HG03064 (cell line): Measurements from ENCODE around the gene PDLIM4.

Experiments
- ATAC-seq: cut with Tn5 transposase; IDR thresholded peaks from one replicate; pipeline ENCODE4 v1.9.1; 2021; ENCODE audit warnings: low read depth; ENCODE audit not compliant: unreplicated experiment

PDLIM4 gene

DNA sequence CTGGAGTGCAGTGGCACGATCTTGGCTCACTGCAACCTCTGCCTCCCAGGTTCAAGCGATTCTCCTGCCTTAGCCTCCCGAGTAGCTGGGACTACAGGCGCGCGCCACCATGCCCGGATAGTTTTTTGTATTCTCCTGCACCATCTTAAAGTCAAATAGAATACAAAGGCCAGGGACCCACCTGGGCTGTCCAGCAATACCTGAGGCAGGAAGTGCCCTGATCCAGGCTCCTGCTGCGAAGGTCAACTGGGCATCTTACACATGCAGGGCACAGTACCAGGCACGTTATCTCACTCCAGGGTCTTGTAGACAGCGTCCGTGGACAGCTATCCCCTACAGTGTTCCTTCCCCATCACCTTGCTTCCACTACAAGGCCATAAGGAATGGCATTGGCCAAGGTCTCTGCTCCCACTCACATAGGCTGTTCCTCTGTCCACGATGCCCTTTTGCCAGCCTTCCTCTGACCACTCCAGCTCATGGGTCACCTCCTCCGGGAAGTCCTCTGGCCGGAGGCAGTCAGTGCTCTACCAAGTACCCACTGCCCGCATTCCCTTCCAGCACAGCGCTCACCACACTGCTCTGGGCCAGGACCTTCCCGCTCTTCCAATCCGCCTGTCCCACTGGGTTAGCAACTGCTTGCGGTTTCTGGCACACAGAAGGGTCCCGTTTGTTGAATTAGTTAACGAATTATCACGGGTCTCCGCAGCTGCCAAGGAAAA, 30.8 kb upstream of the PDLIM4 start:
- no peak for ATAC-seq

DNA sequence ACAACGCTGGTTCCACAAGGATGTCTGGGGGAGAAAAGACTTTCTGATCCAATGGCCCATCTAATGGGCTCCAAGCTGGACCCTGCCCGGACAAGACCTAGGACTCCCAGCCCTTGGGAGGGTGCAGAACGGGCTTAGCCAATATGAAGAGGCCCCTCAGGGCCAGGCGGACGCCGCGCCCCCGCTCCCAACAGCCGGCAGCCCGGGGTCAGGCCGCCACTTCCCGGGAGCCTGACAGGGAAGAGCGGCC, 30.3 kb upstream of the PDLIM4 start:
- no peak for ATAC-seq

DNA sequence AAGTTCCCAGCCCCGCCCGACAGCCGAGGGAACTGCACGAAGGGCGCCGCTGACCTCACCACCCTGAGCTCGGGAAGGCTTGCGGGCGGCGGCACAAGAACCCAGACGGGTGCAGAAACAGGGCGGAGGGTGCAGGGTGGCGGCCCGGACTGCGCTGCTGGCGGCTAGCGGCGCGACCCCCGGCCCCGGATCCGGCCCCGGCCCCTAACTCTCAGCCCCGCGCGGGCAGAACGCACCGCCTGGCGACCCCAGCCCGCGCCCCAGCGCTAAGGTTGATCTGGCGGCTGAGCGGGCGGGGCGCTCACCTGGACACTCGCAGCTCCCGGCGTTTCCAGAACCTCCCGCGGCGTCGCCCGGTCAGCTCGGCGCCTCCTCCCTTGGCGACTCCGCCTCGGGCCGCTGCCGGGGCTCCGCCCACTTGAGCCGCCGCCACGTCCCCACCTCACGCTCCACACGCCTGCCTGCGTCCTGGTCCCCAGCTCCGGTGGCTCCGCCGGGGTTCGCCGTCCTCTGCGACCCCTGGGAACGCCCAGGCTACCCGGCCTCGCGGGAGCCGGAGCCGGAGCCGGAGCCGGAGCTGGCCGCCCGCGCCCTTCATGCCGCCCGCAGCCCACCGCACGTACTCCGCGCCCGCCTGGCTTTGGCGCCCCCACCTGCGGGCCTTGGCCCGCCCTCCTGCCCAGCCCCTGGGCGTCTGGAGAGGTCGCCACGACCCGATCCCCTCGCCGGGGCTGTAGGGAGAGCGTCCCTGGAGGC, 29.8 kb upstream of the PDLIM4 start, which contains the start of gene P4HA2:
P4HA2 (minus strand) TSS at position 369 of the 756 bp plus-strand sequence. CDS start 9,227 bp downstream, outside the sequence.
- peak; percentile 77 for ATAC-seq

DNA sequence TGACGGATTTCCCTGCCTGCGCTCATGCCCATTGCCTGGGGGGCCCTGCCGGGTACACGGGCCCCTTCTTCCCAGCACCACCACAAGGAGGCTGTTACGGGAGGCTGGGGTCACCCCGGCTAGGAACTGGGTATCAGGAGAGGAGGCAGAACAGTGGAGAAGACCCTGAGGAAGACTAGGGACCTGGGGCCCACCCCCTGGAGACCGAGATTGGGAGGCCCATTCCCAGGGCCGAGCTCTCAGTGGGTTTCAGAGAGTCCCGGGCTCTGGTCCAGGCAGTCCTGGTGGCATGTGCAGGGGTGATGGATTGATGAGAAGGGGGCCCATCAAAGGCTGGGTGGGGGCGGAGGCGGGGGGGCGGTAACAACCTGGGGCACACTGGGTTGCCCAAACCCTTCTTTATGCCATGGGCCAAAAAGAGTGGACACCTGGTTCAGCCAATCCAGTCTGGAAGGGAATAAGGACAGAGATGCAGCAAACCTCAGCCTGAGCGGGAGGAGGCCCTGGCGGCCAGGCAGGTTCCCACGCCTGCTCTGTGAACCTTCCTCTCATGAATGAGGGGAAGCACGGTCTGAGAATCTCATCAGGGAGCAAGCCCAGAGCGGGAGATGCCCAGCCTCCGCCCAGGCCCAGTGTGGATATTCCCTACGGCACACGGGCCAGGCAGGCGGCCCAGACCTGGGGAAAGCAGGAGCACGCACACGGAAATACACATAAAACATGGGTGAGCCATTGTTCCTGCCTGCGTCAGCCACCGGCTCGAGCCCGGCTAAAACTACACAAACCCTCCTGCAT, 29.1 kb upstream of the PDLIM4 start:
- no peak for ATAC-seq

DNA sequence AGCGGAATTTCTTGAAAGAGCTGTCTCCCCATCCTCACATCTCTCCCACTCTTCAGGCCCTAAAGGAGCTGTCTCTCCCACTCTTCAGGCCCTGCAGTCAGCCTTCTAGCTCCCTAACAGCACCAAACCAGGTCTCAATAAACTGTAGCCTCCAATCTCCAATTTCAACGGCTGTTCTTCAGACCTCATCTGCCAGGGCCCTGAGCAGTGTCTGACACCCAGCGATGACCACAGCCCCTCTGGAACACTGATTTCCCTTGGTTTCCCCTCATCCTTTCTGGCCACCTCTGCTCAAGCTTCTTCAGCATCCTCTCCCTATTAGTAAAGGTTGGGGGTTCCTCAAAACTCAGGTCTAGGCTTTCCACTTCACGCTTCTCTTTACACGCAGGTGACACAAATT, 28.3 kb upstream of the PDLIM4 start:
- no peak for ATAC-seq

DNA sequence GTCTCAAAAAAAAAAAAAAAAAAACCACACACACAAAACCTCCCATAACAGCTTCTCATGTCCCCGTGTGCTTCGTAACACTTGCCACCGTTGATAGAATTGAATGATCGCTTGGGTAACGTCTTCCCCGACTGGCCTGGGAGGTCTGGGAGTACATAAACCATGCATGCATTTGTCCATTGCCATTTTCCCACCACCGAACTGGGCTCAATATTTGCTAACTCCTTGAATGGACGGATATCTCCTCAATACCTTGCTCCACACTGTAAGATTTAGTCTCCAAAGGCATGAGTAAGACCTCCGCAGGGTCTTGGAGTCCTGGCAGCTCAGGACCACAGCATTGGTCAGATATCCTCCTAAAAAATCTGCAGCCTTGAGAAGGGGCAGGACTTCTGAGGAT, 26.6 kb upstream of the PDLIM4 start:
- ATAC-seq: no peak

DNA sequence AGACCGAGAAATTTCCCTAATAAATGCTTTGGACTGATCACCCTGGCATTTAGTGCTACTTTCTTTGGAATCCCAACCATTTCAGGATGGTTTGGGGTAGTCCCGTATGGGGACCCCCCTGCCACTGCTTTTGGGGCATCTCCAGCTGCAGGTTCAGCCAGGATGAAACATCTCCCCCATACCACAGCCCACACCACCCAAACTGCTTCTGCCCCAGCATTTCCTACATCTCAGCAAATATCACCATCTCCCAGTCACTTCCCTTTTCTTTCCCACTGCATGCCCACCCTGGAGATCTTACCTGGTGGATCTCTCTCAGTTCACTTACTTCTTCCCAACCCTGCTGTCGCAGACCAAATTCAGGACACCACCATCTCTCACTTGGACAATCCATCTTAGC, 25.0 kb upstream of the PDLIM4 start:
- no peak for ATAC-seq

DNA sequence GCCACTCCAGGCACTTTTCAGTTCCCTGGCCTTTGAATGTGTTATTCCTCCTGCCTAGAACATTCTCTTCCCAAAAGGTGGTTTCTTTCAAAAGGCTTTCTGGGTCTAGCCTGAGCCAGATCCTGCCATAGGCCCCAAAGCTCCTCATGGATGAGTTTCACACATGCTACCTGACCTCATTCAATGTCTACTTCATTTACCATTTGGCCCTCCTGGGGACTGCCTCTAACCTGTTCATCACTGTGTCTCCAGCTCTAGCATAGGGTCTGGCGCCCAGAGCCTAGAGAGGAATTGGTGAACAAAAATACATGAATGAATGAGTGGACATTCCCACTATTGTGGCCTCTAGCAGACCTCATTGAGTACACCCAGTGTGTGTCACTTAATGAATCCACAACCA, 24.4 kb upstream of the PDLIM4 start:
- ATAC-seq: no peak

DNA sequence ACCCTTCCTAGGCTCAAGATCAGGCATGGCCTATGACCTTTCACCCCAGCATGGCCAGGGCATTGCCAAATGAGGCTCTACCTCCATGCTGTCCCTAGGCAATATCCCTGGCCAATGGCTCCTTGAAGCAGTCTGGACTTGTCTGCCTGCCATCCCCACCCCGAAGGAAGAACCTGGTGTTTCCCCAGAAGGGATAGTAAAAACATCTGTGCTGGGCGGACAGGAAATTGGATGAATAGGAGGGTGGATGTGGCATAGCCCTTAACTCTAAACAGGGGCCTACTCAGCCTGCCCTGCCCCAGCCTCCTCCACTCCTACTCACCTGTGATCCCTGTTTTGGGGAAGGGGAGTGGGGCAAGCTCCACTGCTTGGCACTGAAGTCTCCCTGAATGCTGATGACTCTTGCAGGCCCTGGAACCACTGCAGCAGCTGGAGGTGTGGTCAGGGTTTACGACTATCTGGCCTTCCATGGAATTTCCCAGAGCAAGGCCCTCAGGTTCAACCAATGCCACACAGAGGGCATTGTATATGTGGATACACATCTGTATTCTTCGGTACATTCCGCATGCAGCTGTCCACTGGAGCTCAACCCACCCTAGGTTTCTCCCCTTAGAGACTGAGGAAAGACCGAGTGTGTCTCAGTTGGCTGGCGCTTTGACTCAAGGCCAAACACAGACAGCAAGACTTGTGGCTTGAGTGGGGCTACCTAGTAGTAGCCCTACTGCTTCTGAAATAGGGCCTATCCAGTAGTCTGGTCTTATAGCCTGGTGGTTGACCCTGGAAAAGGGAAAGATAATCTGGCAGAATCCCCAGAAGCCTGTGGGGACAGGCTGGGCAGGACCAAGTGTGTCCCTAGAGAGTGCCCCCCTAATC, 23.4 kb upstream of the PDLIM4 start:
- no peak for ATAC-seq

DNA sequence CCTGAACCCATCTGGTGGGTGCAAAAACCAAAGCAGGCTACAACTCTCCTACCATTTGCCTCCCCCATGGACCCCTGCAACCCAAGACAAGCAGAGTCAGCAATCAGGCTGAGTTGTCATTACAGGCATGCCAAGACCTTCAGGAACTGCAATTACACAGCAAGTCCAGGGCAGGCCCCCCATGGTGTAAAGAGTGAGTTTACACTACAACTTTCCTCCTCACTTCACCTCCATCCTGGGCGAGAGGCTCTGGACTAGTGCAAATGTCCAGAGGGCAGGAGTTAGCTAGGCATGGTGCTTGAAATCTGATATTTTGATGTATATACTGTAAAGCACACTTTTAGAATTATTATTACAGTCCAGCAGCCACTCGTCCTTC, 22.8 kb upstream of the PDLIM4 start:
- no peak for ATAC-seq

DNA sequence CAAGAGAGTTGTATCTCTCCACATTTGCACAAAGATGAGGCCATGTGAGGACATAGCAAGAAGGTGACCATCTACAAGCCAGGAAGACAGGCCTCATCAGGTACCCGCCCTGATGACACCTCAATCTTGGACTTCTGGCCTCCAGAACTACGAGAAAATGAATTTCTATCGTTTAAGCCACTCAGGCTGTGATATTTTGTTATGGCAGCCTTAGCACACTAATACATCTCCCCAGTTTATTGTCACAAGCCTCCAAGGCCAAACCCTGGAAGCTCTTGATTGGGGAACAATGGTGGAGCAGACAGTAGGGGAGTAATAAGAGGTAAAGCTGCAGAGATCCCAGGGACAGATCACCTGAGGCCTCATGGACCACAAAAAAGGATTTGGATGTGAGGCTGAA, 22.2 kb upstream of the PDLIM4 start:
- ATAC-seq: no peak

DNA sequence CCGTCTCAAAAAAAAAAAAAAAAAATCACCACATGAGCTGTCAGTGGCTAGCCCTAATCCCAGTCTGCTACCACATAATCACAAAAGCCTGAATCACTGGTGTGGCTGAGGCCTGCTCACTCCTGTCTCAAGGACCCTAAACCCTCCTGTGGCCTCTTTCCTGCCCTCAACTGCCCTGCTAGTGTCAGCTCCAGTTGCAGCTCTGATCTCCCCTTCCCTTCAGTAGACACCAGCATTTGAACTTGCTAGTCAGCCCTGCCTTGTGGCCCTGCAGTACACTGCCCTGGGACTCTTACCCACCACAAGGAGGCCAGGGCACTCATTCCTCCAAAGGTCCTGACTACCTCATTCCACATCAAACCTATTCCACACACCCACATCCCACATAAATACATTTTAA, 20.4 kb upstream of the PDLIM4 start:
- no peak for ATAC-seq

DNA sequence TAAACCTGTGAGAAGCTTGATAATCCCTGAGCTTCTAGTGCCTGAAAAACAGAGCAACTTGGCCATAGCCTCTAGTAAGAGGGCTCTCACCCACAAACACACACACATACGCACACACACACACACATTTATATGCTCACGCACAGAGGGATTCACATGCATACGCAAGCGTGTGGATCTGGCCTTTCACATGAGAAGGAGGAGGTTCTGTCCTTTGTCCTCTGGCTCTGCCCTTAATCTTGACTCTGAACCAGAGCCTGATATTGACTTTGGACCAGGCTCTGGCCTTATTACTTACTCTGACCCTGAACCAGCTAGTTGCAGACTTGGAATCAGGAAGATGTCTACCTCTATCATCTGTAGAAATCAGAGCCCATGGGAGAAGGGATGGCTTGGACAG, 19.8 kb upstream of the PDLIM4 start:
- no peak for ATAC-seq

DNA sequence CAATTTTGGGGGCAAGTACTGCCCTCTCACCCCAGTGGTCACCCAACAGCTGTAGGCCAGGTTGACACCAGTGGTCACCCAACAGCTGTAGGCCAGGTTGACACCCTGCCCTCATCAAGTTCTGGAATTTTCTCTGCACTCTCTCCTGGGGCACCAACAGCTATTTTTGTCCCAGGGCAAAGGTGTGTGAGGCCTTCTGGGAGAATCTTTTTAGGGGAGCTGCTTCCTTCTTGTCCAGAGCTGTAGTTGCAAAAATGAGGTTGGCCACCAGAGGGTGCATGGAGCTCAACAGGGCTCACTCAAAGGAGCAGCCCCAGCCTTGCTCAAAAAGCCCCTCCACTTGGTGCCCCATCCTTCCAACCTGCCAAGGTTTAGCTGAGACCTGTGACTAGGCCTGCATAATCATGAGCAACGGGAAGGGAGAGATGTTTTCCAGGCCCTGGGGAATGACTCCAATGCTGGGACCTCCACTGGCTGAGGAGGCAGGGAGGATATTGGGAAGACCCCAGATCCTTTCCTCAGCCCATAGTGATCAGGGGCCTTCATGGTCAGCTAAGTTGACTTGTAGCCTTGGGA, 19.2 kb upstream of the PDLIM4 start:
- ATAC-seq: no peak

DNA sequence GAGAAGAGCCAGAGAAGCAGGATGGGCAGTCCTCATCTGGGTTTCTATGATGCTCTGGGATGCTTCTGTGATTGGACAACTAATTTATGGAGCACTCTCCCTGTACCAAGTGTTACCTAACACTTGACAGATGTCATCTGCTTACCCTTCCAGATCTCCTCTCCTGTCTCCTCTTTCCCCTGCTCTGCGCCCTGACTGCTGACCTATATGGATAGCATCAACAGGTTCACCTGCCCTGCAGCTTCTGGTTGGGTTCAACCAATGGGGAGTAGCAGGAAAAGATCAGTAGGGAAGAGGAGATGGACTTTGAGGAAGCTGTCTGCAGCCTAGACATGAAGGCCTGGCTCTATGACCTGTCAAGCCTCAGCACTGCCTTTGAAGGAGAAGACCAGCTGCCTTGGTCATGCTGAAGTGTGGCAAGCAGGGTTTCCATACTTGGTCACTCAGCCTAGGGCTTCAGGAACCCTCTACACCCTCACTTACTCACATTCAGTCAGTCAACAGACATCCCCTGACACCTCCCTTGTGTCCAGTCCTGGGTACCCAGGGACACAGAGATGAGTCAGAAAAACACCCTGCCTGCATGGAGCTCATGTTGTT, 18.5 kb upstream of the PDLIM4 start:
- no peak for ATAC-seq

DNA sequence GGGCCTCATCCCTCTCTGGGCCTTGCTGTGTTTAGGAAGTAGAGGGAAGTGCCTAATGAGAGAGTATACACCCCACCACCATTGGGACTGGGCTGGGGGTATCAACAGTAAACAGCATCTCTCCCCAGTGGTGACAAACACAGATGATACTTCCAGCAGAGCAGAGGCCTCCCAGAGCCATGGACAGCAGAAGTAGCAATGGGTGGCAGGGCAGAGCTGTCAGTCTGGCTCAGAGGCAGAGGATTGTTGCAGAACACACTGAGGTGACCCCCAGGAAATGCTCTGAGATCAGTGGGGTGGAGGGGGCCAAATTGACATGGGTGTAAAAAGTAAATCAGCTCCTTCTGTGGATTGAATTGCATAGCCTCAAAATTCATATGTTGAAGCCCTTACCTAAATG, 17.7 kb upstream of the PDLIM4 start:
- ATAC-seq: no peak

DNA sequence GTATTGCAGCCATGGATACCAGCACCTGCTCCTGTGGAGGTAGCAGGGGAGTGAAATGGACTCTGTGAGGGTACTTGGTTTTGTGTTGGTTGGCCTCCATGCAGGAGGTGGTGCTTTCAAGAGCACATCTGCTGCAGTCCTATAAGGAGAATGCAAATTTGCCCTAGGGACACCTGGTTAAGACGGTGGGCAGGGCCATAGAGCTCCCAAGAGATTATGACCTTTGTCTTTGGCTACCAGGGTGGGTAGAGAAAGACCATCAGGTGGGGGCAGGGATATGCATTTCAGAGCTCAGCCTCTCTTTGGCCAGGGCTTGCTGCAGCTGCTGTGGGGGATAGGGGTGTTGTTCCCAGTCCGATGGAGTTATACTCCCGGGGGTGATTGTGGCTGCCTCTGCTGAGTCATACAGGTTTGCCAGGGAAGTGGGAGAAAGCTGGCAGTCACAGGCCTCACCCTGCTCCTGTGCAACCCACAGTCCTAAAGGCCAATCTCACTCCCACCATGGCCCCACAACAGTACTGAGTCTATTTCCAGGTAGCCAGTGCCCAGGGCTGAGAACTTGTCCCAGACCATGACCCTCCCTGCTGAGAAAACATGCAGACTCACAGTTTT, 14.0 kb upstream of the PDLIM4 start:
- ATAC-seq: no peak

DNA sequence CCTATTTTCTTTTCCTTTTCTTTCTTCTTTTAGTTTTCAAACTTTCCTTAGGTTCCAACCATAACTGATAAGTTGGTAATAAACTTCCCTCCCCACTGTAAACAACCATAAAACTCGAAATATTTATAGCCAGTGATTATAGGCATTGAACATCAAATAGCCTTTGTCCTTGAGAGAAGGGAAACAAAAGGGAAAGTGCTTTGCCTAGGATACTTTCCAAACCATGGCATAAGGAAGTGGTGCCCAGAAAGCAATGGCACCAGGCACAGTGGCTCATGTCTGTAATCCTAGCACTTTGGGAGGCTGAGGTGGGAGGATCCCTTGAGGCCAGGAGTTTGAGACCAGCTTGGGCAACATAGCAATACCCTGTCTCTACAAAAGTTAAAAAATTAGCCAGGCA, 11.9 kb upstream of the PDLIM4 start:
- ATAC-seq: no peak

DNA sequence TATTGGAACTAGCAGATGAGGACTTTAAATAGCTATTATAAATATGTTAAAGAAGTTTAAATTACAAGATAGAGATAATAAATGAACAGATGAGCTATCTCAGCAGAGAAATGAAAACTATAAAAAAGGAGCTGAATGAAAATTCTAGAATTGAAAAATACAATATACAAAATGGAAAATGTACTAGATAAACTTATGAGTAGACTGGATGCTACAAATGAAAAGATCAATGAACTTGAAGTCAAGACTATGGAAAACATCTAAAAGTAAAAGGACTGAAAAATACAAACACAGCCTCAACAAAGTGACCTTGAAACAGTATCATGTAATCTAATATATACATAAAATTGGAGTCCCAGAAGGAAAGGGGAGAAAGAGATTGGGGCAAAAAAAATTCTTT, 10.7 kb upstream of the PDLIM4 start:
- ATAC-seq: no peak

DNA sequence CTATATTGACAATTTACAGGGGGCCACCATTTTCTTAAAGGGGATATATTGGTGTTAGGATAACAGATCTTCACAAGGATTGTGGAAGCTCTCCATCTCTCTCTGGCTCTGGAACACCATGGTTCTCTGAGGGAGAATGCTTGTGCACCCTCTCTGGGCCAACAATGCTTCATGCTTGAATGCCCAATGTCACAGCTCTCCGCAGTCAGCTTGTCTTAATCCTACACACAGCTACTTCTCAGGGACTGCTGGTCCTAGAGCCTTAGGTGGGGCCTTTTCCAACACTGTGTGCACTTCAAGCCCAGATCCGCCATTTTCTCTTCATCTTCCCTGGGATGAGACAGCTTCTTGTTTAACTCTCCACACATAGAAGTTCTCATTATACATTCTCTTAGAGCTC, 6.9 kb upstream of the PDLIM4 start:
- ATAC-seq: no peak
